ENCODE results near the gene ZBTB20. TPM values are rescaled to one million over a fixed set of nuclear protein-coding genes. Genes with fewer than 3 reads are reported as not detected.

Gene ZBTB20
- total RNA-seq, 2 donors from 2014 or later = 111 to 189 TPM

DNA sequence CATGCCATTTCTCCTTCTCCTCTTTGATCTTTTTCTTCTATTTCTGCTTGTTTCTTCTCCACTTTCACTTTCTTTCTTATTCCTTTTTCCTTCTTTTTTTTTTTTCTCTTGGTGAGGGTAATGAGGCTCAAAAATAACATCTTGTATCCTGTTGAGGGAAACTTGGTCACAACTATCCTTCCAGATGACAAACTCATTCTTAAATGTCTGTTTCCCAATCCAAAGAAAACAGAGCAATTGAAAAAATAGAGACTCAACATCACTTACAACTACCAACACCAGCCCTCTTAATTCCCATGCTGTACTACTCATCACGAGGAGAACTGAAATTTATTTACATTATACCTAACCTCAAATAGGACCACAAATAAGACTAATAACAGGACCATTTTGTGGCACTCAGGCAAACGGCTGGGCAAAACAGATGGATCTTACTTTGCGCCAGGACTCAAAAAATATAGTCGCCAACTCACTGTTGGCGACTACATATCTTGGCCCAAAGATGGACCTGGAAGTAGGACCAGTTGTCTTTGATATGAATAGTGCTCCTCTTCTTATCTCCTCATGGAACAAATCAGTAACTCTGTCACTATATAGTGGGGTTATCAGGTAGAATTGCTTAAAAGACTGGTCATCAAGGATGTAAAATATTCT lies 343.9 kb downstream of the ZBTB20 start:
- Histone ChIP-seq H3K27ac (no peak overlapping the region), H3K36me3 (no peaks in the 10 kb centered on the region), H3K27me3 (replicated peaks; ENCODE audit: insufficient read depth) (no peaks in the 10 kb centered on the region), H3K4me1 (replicated peaks) (no peaks in the 10 kb centered on the region), H3K9me3 (no peaks in the 10 kb centered on the region), H3K4me3 (no peak overlapping the region)
- WGBS = 86% methylated on average over 5 of the region's 5 CpGs
- intact Hi-C loops (cut with DNase I) = no loop called here
- TF ChIP-seq, protein P1, sequence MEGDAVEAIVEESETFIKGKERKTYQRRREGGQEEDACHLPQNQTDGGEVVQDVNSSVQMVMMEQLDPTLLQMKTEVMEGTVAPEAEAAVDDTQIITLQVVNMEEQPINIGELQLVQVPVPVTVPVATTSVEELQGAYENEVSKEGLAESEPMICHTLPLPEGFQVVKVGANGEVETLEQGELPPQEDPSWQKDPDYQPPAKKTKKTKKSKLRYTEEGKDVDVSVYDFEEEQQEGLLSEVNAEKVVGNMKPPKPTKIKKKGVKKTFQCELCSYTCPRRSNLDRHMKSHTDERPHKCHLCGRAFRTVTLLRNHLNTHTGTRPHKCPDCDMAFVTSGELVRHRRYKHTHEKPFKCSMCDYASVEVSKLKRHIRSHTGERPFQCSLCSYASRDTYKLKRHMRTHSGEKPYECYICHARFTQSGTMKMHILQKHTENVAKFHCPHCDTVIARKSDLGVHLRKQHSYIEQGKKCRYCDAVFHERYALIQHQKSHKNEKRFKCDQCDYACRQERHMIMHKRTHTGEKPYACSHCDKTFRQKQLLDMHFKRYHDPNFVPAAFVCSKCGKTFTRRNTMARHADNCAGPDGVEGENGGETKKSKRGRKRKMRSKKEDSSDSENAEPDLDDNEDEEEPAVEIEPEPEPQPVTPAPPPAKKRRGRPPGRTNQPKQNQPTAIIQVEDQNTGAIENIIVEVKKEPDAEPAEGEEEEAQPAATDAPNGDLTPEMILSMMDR (IDR thresholded peaks at IDR 0.05) = no peak
- TF ChIP-seq POLR2A (IDR thresholded peaks at IDR 0.05) (no peak), POLR2AphosphoS5 (IDR thresholded peaks at IDR 0.05) (no peak)
- DNase-seq (ENCODE audit: low spot score) = no peak

DNA sequence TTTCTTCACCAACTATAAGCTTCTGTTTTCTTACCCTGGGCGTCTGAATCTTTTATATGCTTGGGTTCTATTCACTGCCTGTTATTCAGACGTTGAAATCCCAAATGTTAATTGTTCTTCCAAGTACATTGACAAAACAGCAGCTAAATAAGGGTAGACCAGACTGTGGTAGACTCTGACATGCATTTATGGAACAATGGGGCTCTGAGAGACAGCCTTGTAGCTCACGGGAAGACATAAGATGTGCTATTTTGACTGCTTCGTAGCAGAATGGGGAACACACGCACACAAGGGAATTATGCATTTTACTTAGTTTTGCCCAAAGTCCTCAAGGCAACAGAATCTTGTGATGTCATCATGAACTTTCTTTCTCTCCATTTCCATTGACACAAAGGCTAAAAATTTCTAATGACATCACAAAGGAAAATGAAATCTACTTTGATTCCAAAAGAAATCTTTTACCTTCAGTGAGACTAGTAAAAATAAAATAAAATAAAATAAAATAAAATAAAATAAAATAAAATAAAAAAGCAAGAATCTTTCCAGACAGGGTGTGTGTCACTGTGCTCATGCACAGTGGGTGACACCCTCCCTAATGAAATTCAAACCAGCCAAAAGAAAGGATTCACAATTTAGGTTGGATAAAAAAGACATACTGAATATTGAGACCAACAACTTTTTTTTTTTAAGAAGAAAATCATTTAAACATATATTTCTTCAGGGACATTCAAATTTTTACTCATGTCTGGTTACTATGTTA lies 346.6 kb downstream of the ZBTB20 start:
- H3K27ac ChIP-seq = no peak overlapping the region
- H3K4me1 ChIP-seq (replicated peaks) = no peaks in the 10 kb centered on the region
- no peaks in the 10 kb centered on the region for H3K27me3 ChIP-seq (replicated peaks; ENCODE audit: insufficient read depth)
- TF ChIP-seq, protein P1 (IDR thresholded peaks at IDR 0.05) = no peak
- no peak for TF ChIP-seq POLR2A (IDR thresholded peaks at IDR 0.05)
- TF ChIP-seq POLR2AphosphoS5 (IDR thresholded peaks at IDR 0.05) = no peak
- H3K36me3 ChIP-seq = no peaks in the 10 kb centered on the region
- no peak for DNase-seq (ENCODE audit: low spot score)
- WGBS = 80% methylated on average over 5 of the region's 5 CpGs
- H3K4me3 ChIP-seq = no peak overlapping the region
- no peaks in the 10 kb centered on the region for H3K9me3 ChIP-seq
- intact Hi-C loops (cut with DNase I) = no loop called here

DNA sequence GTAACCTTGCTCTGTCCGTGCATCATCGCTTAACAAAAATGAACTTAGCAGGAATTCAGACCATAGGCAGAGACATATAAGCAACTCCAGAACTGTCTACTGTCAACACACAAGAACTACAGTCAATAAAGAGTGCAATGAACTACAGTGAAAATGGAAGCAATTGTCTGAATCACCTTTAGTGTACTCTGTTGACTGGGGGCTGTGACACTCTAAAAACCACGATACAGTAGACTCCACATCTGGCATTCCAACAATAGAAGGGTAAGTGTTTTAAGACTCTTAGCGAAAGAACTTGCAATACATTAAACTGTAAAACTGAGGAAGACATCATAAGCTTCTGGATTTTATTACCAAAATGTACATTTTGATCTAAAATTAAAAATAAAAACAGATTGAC lies 347.3 kb downstream of the ZBTB20 start:
- intact Hi-C loops (cut with DNase I) = no loop called here
- no peaks in the 10 kb centered on the region for H3K9me3 ChIP-seq
- whole genome bisulfite sequencing = 83% methylated on average over 4 of the region's 4 CpGs

DNA sequence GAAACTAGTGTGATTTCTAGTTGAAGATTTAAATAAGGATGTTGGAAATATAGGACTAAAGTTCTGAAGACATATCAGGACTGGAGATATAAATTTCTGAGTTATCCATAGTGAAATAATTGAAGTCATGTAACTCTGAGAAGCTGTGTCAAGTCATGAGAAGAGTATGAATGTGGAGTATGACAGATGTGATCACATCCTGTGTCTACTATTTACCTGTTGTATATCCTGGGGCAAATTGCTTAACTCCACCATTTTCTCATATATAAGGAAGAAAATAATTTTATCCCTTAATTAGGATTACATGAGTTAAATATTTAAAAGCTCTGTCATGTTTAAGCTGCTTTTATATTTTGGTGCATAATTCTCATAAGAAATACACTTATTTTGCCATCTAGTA lies 350.3 kb downstream of the ZBTB20 start:
- TF ChIP-seq POLR2AphosphoS5 (IDR thresholded peaks at IDR 0.05) (no peak), POLR2A (IDR thresholded peaks at IDR 0.05) (no peak)
- TF ChIP-seq, protein P1 (IDR thresholded peaks at IDR 0.05) = no peak

More for the DNA sequence above, 347.3 kb downstream of the ZBTB20 start:
- TF ChIP-seq POLR2A (IDR thresholded peaks at IDR 0.05) (no peak), POLR2AphosphoS5 (IDR thresholded peaks at IDR 0.05) (no peak)
- TF ChIP-seq, protein P1 (IDR thresholded peaks at IDR 0.05) = no peak
- Histone ChIP-seq H3K36me3 (no peaks in the 10 kb centered on the region), H3K4me1 (replicated peaks) (no peaks in the 10 kb centered on the region), H3K27me3 (replicated peaks; ENCODE audit: insufficient read depth) (no peaks in the 10 kb centered on the region), H3K27ac (no peak overlapping the region), H3K4me3 (no peak overlapping the region)
- no peak for DNase-seq (ENCODE audit: low spot score)

More for the DNA sequence above, 350.3 kb downstream of the ZBTB20 start:
- Histone ChIP-seq H3K27me3 (replicated peaks; ENCODE audit: insufficient read depth) (no peaks in the 10 kb centered on the region), H3K36me3 (no peaks in the 10 kb centered on the region), H3K9me3 (no peaks in the 10 kb centered on the region), H3K4me3 (no peak overlapping the region), H3K4me1 (replicated peaks) (no peaks in the 10 kb centered on the region), H3K27ac (no peak overlapping the region)
- no peak for DNase-seq (ENCODE audit: low spot score)
- intact Hi-C loops (cut with DNase I) = no loop called here
